HG02610 (cell line): Measurements from ENCODE around the gene SNRPE.

ENCODE experiments used
- ATAC-seq: cut with Tn5 transposase; IDR thresholded peaks from one replicate; pipeline ENCODE4 v1.9.1; 2021; ENCODE audit warnings: mild to moderate bottlenecking, moderate library complexity; ENCODE audit not compliant: unreplicated experiment

Gene SNRPE

GRCh38 chr1:203878422-203878821, 17.0 kb downstream of the SNRPE start:
- no peak for ATAC-seq

GRCh38 chr1:203880606-203881005, 19.2 kb downstream of the SNRPE start:
- ATAC-seq: no peak

GRCh38 chr1:203888807-203889251, 27.4 kb downstream of the SNRPE start:
- no peak for ATAC-seq

GRCh38 chr1:203891950-203892349, 30.6 kb downstream of the SNRPE start:
- ATAC-seq: no peak

GRCh38 chr1:203898458-203899352, 37.3 kb downstream of the SNRPE start:
- no peak for ATAC-seq

- no peak for ATAC-seq
Measured at GRCh38 chr1:203899353-203899716, 37.9 kb downstream of the SNRPE start.

- ATAC-seq: no peak
Measured at GRCh38 chr1:203899869-203900714, 38.7 kb downstream of the SNRPE start.

GRCh38 chr1:203901581-203901980, 40.2 kb downstream of the SNRPE start:
- no peak for ATAC-seq

GRCh38 chr1:203905275-203905674, 43.9 kb downstream of the SNRPE start:
- no peak for ATAC-seq

GRCh38 chr1:203906932-203907331, 45.5 kb downstream of the SNRPE start:
- no peak for ATAC-seq

GRCh38 chr1:203907901-203908300, 46.5 kb downstream of the SNRPE start:
- no peak for ATAC-seq

GRCh38 chr1:203911806-203912205, 50.4 kb downstream of the SNRPE start:
- ATAC-seq: no peak

GRCh38 chr1:203913073-203913521, 51.7 kb downstream of the SNRPE start:
- ATAC-seq: no peak

GRCh38 chr1:203914292-203914691, 52.9 kb downstream of the SNRPE start:
- no peak for ATAC-seq

GRCh38 chr1:203915811-203916210, 54.4 kb downstream of the SNRPE start:
- ATAC-seq: no peak

- ATAC-seq: no peak
Measured at GRCh38 chr1:203916756-203917155, 55.4 kb downstream of the SNRPE start.
